HCT116 (cell line): Measurements from ENCODE around the gene CFL1. TPM values are rescaled to one million over a fixed set of nuclear protein-coding genes. Genes with fewer than 3 reads are reported as not detected.

Experiments used
- ATAC-seq: fragments of 200-7000 bp; cut with Tn5 transposase; 2 replicates; pipeline ENCODE4 v1.9.1; 2020; ENCODE audit warnings: mild to moderate bottlenecking, moderate library complexity
- BruUV-seq: library from RNA; stranded (reverse); fragments of 400-500 nt; replicated peaks from 2 replicates; lab custom pipeline; 2021; lab: Mats Ljungman, UMichigan
- CTCF ChIA-PET: fragments of 300-600 bp; sonication (Branson Sonifier 250); formaldehyde crosslinking; loops from one replicate; lab custom pipeline; 2021; ENCODE audit warnings: antibody characterized with exemption; lab: Charles Lee
- POLR2A ChIA-PET: fragments of 300-600, 350-600 bp; sonication (Branson Sonifier 250); formaldehyde crosslinking; loops from one replicate; lab custom pipeline; 2021; ENCODE audit warnings: antibody characterized with exemption; lab: Charles Lee
- RAD21 ChIA-PET, 2 experiments: fragments of 300-600 bp; sonication (Branson Sonifier 250); formaldehyde crosslinking; loops; one replicate each; lab custom pipeline; 2023; ENCODE audit warnings: low total read pairs in 2 of 2; ENCODE audit not compliant: uncharacterized antibody in 2 of 2, unreplicated experiment in 2 of 2, low non-redundant PET in 1 of 2; lab: Charles Lee
- DNase-seq: peaks from one replicate; pipeline ENCODE4 v3.0.0-alpha.2; 2010; ENCODE audit warnings: low read depth, low spot score
- H2AFZ ChIP-seq: fragments of 200-600 bp; shearing (Covaris generic), sonication (generic); 2 replicates; pipeline ENCODE4 v1.6.1; 2017; ENCODE audit warnings: low read depth, mixed run types, mixed read lengths, antibody characterized with exemption, low read length; ENCODE audit not compliant: poor library complexity, severe bottlenecking
- H3K27ac ChIP-seq: 2 replicates; pipeline ENCODE4 v1.5.1; 2012; ENCODE audit warnings: low read depth, low read length
- H3K27me3 ChIP-seq: fragments of 200-600 bp; sonication (generic); 2 replicates; pipeline ENCODE4 v1.6.1; 2016; ENCODE audit warnings: mixed run types, low read length, mixed read lengths; ENCODE audit not compliant: insufficient read depth
- H3K36me3 ChIP-seq, 2 experiments: fragments of 200-500 bp in 1 of 2; fragments of 200-600 bp in 1 of 2; sonication (Bioruptor generic) in 1 of 2; sonication (generic) in 1 of 2; 2 replicates each; pipeline versions ENCODE4 v1.5.1 to v1.6.1; 2014 to 2016; ENCODE audit warnings: low read length in 2 of 2, inconsistent platforms in 1 of 2, mixed read lengths in 1 of 2, mixed run types in 1 of 2; ENCODE audit not compliant: insufficient read depth in 2 of 2, control insufficient read depth in 1 of 2
- H3K4me1 ChIP-seq, 2 experiments: fragments of 200-600 bp in 1 of 2; sonication (generic) in 1 of 2; 2 replicates each; pipeline versions ENCODE4 v1.5.1 to v1.6.1; 2012 to 2017; ENCODE audit warnings: low read length in 2 of 2, inconsistent platforms in 1 of 2, mild to moderate bottlenecking in 1 of 2, mixed read lengths in 1 of 2, mixed run types in 1 of 2, moderate library complexity in 1 of 2; ENCODE audit not compliant: insufficient read depth in 2 of 2, control insufficient read depth in 1 of 2
- H3K4me2 ChIP-seq: fragments of 200-600 bp; sonication (generic); 2 replicates; pipeline ENCODE4 v1.6.1; 2017; ENCODE audit warnings: mixed run types, low read length, mixed read lengths
- H3K4me3 ChIP-seq, 2 experiments: fragments of 200-600 bp in 1 of 2; sonication (generic) in 1 of 2; replicated peaks in 1 of 2; 2 replicates each; pipeline ENCODE4 v1.5.1; 2011 to 2016; ENCODE audit warnings: low read length in 2 of 2, control low read depth in 1 of 2, low read depth in 1 of 2, mild to moderate bottlenecking in 1 of 2, mixed read lengths in 1 of 2, mixed run types in 1 of 2
- H3K79me2 ChIP-seq: fragments of 200-600 bp; sonication (generic); 2 replicates; pipeline ENCODE4 v1.6.1; 2017; ENCODE audit warnings: mild to moderate bottlenecking, mixed run types, low read length, moderate library complexity, mixed read lengths; ENCODE audit not compliant: insufficient read depth
- H3K9ac ChIP-seq: fragments of 200-600 bp; sonication (generic); 2 replicates; pipeline ENCODE4 v1.6.1; 2016; ENCODE audit warnings: low read length, mixed read lengths
- H3K9me2 ChIP-seq: fragments of 200-600 bp; sonication (generic), shearing (Covaris generic); 2 replicates; pipeline ENCODE4 v1.6.1; 2017; ENCODE audit warnings: mixed run types, mild to moderate bottlenecking, moderate library complexity; ENCODE audit not compliant: insufficient read depth
- H3K9me3 ChIP-seq, 2 experiments: fragments of 200-500 bp in 1 of 2; fragments of 200-600 bp in 1 of 2; sonication (Bioruptor generic) in 1 of 2; sonication (generic) in 1 of 2; 2 replicates each; pipeline ENCODE4 v1.6.1; 2014 to 2017; ENCODE audit warnings: low read length in 2 of 2, mixed read lengths in 2 of 2, inconsistent platforms in 1 of 2, low read depth in 1 of 2, mild to moderate bottlenecking in 1 of 2, mixed run types in 1 of 2, moderate library complexity in 1 of 2; ENCODE audit not compliant: control insufficient read depth in 1 of 2, insufficient read depth in 1 of 2
- H4K20me1 ChIP-seq: fragments of 200-600 bp; sonication (generic), shearing (Covaris generic); 2 replicates; pipeline ENCODE4 v1.6.1; 2017; ENCODE audit warnings: mixed run types, mild to moderate bottlenecking, moderate library complexity; ENCODE audit not compliant: insufficient read depth
- CBX3 ChIP-seq: IDR thresholded peaks from 2 replicates; pipeline ENCODE4 v1.6.1; 2012; ENCODE audit warnings: low read depth
- EGR1 ChIP-seq: IDR thresholded peaks from 2 replicates; pipeline ENCODE4 v1.6.1; 2012; ENCODE audit warnings: low read depth
- ELF1 ChIP-seq: IDR thresholded peaks from 2 replicates; pipeline ENCODE4 v1.6.1; 2012; ENCODE audit warnings: low read depth, borderline replicate concordance
- EZH2 ChIP-seq: fragments of 200-600 bp; sonication (generic); IDR thresholded peaks from 2 replicates; pipeline ENCODE4 v1.6.1; 2017; ENCODE audit warnings: antibody characterized with exemption, mixed run types
- EZH2phosphoT487 ChIP-seq: fragments of 200-600 bp; IDR thresholded peaks from 2 replicates; pipeline ENCODE4 v1.6.1; 2018; ENCODE audit warnings: antibody characterized with exemption, borderline replicate concordance
- FOSL1 ChIP-seq: IDR thresholded peaks from 2 replicates; pipeline ENCODE4 v1.6.1; 2012; ENCODE audit warnings: low read depth
- JUND ChIP-seq: IDR thresholded peaks from 2 replicates; pipeline ENCODE4 v1.6.1; 2012
- POLR2A ChIP-seq: IDR thresholded peaks from 2 replicates; pipeline ENCODE4 v1.7.0; 2011; ENCODE audit warnings: borderline replicate concordance; ENCODE audit not compliant: insufficient read depth, insufficient read length; ENCODE audit errors: extremely low read depth
- POLR2AphosphoS5 ChIP-seq: IDR thresholded peaks from 2 replicates; pipeline ENCODE4 v1.6.1; 2011; ENCODE audit warnings: mild to moderate bottlenecking, low read depth, low read length, moderate library complexity
- RAD21 ChIP-seq: IDR thresholded peaks from 2 replicates; pipeline ENCODE4 v1.6.1; 2012; ENCODE audit warnings: low read depth, mild to moderate bottlenecking
- SIN3A ChIP-seq: IDR thresholded peaks from 2 replicates; pipeline ENCODE4 v1.6.1; 2012; ENCODE audit warnings: low read depth
- SP1 ChIP-seq: IDR thresholded peaks from 2 replicates; pipeline ENCODE4 v1.6.1; 2012; ENCODE audit warnings: low read depth
- TCF7L2 ChIP-seq: IDR thresholded peaks from 2 replicates; pipeline ENCODE4 v1.7.0; 2011; ENCODE audit warnings: borderline replicate concordance, inconsistent platforms; ENCODE audit not compliant: insufficient read depth, insufficient read length; ENCODE audit errors: extremely low read depth
- YY1 ChIP-seq: IDR thresholded peaks from 2 replicates; pipeline ENCODE4 v1.6.1; 2011; ENCODE audit warnings: low read length, low read depth, moderate library complexity, mild to moderate bottlenecking; ENCODE audit not compliant: insufficient replicate concordance; ENCODE audit errors: extremely low read depth
- ZFX ChIP-seq: fragments of 450-650 bp; IDR thresholded peaks from 2 replicates; pipeline ENCODE4 v1.6.1; 2017
- ZNF274 ChIP-seq: fragments of 200-500 bp; sonication (Bioruptor generic); IDR thresholded peaks from 2 replicates; pipeline ENCODE4 v1.6.1; 2014; ENCODE audit warnings: mild to moderate bottlenecking, low read depth, low read length, inconsistent platforms
- intact Hi-C: fragments of 100-400 bp; cut with micrococcal nuclease; formaldehyde crosslinking; loops from 2 replicates; pipeline ENCODE4 v1.10.0; 2022
- total RNA-seq: library from RNA; stranded (reverse); gene quantifications from one replicate; pipeline ENCODE4 v1.2.1, GENCODE V29; 2021; ENCODE audit not compliant: unreplicated experiment
- TF ChIP-seq, protein P1 (sequence below): IDR thresholded peaks from 2 replicates; pipeline ENCODE4 v1.6.1; 2011; ENCODE audit warnings: mild to moderate bottlenecking, low read length, moderate library complexity; ENCODE audit not compliant: insufficient replicate concordance; ENCODE audit errors: extremely low read depth
- TF ChIP-seq, protein P2 (sequence below): IDR thresholded peaks from 2 replicates; pipeline ENCODE4 v1.6.1; 2012
- TF ChIP-seq, protein P3 (sequence below): IDR thresholded peaks from 2 replicates; pipeline ENCODE4 v1.6.1; 2012

Gene CFL1
- total RNA-seq, 1 experiment from 2014 or later: 1,270 TPM

DNA sequence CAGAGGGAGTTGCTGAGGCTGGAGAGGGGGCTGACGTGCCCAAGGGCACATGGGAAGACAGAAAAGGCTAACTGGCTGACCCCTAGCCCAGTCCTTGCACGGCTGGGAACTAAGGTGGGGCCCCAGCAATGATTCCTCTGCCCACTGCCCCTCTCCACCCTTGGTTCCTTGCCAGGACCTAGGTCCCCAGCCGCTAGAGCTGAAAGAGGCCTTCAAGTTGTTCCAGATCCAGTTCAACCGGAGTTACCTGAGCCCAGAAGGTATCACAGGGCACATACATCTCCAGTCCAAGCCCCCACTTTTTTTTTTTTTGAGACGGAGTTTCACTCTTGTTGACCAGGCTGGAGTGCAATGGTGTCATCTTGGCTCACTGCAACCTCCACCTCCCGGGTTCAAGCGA, 22.0 kb upstream of the CFL1 start:
- no peak overlapping the region for H3K4me2 ChIP-seq
- H3K9me2 ChIP-seq: no peaks in the 10 kb centered on the region
- BruUV-seq: no TSS peak
- no peaks in the 10 kb centered on the region for H3K9me3 ChIP-seq
- H3K27ac ChIP-seq: no peak overlapping the region
- no peak for TF ChIP-seq POLR2A
- TF ChIP-seq, protein P1, sequence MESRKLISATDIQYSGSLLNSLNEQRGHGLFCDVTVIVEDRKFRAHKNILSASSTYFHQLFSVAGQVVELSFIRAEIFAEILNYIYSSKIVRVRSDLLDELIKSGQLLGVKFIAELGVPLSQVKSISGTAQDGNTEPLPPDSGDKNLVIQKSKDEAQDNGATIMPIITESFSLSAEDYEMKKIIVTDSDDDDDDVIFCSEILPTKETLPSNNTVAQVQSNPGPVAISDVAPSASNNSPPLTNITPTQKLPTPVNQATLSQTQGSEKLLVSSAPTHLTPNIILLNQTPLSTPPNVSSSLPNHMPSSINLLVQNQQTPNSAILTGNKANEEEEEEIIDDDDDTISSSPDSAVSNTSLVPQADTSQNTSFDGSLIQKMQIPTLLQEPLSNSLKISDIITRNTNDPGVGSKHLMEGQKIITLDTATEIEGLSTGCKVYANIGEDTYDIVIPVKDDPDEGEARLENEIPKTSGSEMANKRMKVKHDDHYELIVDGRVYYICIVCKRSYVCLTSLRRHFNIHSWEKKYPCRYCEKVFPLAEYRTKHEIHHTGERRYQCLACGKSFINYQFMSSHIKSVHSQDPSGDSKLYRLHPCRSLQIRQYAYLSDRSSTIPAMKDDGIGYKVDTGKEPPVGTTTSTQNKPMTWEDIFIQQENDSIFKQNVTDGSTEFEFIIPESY: no peak
- TF ChIP-seq, protein P2, sequence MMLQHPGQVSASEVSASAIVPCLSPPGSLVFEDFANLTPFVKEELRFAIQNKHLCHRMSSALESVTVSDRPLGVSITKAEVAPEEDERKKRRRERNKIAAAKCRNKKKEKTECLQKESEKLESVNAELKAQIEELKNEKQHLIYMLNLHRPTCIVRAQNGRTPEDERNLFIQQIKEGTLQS: no peak
- TF ChIP-seq ELF1: no peak
- TF ChIP-seq EZH2: no peak
- no peak for TF ChIP-seq EZH2phosphoT487
- no peak for TF ChIP-seq CBX3
- no peak for TF ChIP-seq SP1
- no peak for TF ChIP-seq EGR1
- no peak for TF ChIP-seq POLR2AphosphoS5
- TF ChIP-seq JUND: no peak
- no peak for TF ChIP-seq FOSL1
- TF ChIP-seq ZNF274: no peak
- no peak for TF ChIP-seq ZFX
- no peak for TF ChIP-seq SIN3A
- no peak for TF ChIP-seq RAD21
- TF ChIP-seq TCF7L2: no peak
- no peak for TF ChIP-seq YY1
- TF ChIP-seq, protein P3, sequence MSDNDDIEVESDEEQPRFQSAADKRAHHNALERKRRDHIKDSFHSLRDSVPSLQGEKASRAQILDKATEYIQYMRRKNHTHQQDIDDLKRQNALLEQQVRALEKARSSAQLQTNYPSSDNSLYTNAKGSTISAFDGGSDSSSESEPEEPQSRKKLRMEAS: no peak
- no peaks in the 10 kb centered on the region for H3K27me3 ChIP-seq
- H2AFZ ChIP-seq: no peak overlapping the region
- no peaks in the 10 kb centered on the region for H4K20me1 ChIP-seq
- intact Hi-C loops: no loop called here
- H3K79me2 ChIP-seq: peaks cover 15% of the 10 kb centered on the region; the same call in 1 of the 2 replicates
- H3K36me3 ChIP-seq: peaks cover 5 to 29% of the 10 kb centered on the region in 2 experiments; a peak in 2 of 4 replicates
- RAD21 ChIA-PET: no interaction called here
- ATAC-seq: no peak
- CTCF ChIA-PET: no interaction called here
- H3K9ac ChIP-seq: no peak overlapping the region
- peaks cover 2 to 9% of the 10 kb centered on the region in 2 experiments; a peak in 3 of 4 replicates for H3K4me1 ChIP-seq
- DNase-seq: no peak
- no peak overlapping the region for H3K4me3 ChIP-seq
- POLR2A ChIA-PET: no interaction called here
